GM21528 (cell line): ENCODE data around the gene PRKAR1A.
A peak's percentile ranks its signal among the peaks of the same experiment; 100 is the strongest.
"Not testable (repeated sequence)": the region's sequence is repeated elsewhere in the genome, so short reads cannot be mapped to it uniquely, and the experiment has no call there.

Experiments
- ATAC-seq: cut with Tn5 transposase; IDR thresholded peaks from one replicate; pipeline ENCODE4 v1.9.1; 2021; ENCODE audit warnings: mild to moderate bottlenecking, moderate library complexity; ENCODE audit not compliant: unreplicated experiment, low FRiP score

PRKAR1A gene

GRCh38 chr17:68512247-68512959, at the start of gene PRKAR1A:
Gene PRKAR1A, plus strand, starts transcription at chr17:68512430. Its CDS starts 2,970 bp downstream, at chr17:68515400.
- ATAC-seq = peak; percentile 96

- ATAC-seq = no peak
Observed at GRCh38 chr17:68463211-68464019, 48.8 kb upstream of the PRKAR1A start.

GRCh38 chr17:68468334-68468733, 43.9 kb upstream of the PRKAR1A start:
- no peak for ATAC-seq

GRCh38 chr17:68468788-68469187, 43.4 kb upstream of the PRKAR1A start:
- no peak for ATAC-seq

- ATAC-seq = no peak
Observed at GRCh38 chr17:68470961-68471360, 41.3 kb upstream of the PRKAR1A start.

GRCh38 chr17:68480885-68481284, 31.3 kb upstream of the PRKAR1A start:
- no peak for ATAC-seq

- no peak for ATAC-seq
Observed at GRCh38 chr17:68482576-68483041, 29.6 kb upstream of the PRKAR1A start.

GRCh38 chr17:68484458-68484857, 27.8 kb upstream of the PRKAR1A start:
- ATAC-seq = no peak

GRCh38 chr17:68489919-68490318, 22.3 kb upstream of the PRKAR1A start:
- ATAC-seq = no peak

GRCh38 chr17:68491381-68492231, 20.6 kb upstream of the PRKAR1A start:
- no peak for ATAC-seq

- ATAC-seq = not testable (repeated sequence)
Observed at GRCh38 chr17:68492394-68493054, 19.7 kb upstream of the PRKAR1A start.

- ATAC-seq = no peak
Observed at GRCh38 chr17:68495081-68495480, 17.1 kb upstream of the PRKAR1A start.

- peak; percentile 94 for ATAC-seq
Observed at GRCh38 chr17:68497885-68498319, 14.3 kb upstream of the PRKAR1A start.

- peak; percentile 40 for ATAC-seq
Observed at GRCh38 chr17:68498479-68499326, 13.5 kb upstream of the PRKAR1A start.

- no peak for ATAC-seq
Observed at GRCh38 chr17:68499587-68499986, 12.6 kb upstream of the PRKAR1A start.

- no peak for ATAC-seq
Observed at GRCh38 chr17:68501074-68501473, 11.2 kb upstream of the PRKAR1A start.

GRCh38 chr17:68505951-68506350, 6.3 kb upstream of the PRKAR1A start:
- ATAC-seq = no peak

- no peak for ATAC-seq
Observed at GRCh38 chr17:68507576-68507975, 4.7 kb upstream of the PRKAR1A start.
